ENCODE measurements around the gene ATF6.

- TF ChIP-seq, protein P1, sequence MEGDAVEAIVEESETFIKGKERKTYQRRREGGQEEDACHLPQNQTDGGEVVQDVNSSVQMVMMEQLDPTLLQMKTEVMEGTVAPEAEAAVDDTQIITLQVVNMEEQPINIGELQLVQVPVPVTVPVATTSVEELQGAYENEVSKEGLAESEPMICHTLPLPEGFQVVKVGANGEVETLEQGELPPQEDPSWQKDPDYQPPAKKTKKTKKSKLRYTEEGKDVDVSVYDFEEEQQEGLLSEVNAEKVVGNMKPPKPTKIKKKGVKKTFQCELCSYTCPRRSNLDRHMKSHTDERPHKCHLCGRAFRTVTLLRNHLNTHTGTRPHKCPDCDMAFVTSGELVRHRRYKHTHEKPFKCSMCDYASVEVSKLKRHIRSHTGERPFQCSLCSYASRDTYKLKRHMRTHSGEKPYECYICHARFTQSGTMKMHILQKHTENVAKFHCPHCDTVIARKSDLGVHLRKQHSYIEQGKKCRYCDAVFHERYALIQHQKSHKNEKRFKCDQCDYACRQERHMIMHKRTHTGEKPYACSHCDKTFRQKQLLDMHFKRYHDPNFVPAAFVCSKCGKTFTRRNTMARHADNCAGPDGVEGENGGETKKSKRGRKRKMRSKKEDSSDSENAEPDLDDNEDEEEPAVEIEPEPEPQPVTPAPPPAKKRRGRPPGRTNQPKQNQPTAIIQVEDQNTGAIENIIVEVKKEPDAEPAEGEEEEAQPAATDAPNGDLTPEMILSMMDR (IDR thresholded peaks at IDR 0.05), result no peak
- TF ChIP-seq TCF7L2 (IDR thresholded peaks at IDR 0.05; ENCODE audit: low read depth, low read length), result no peak
Observed at GRCh38 chr1:161978011-161978790, 212.1 kb downstream of the ATF6 start.

Measured in Panc1 (cell line).